Activated naive CD8-positive, alpha-beta T cell treated with anti-CD3 and anti-CD28 coated beads, Interleukin-2, amount 50 U/mL, for 24 hours (primary cell): Measurements from ENCODE around the gene THADA.

Source experiments
- ATAC-seq: fragments of 150-1000 bp; cut with Tn5 transposase; one replicate; pipeline ENCODE4 v1.10.0; 2021
- DNase-seq: peaks from one replicate; pipeline ENCODE4 v3.0.0; 2021
- H3K27ac Mint-ChIP-seq: one replicate; pipeline ENCODE4 v1.8.0; 2021; ENCODE audit warnings: mild to moderate bottlenecking, mixed read lengths
- H3K27me3 Mint-ChIP-seq: one replicate; pipeline ENCODE4 v1.8.0; 2021; ENCODE audit warnings: mixed read lengths
- H3K36me3 Mint-ChIP-seq: one replicate; pipeline ENCODE4 v1.8.0; 2021; ENCODE audit warnings: low read depth, mixed read lengths
- H3K4me1 Mint-ChIP-seq: one replicate; pipeline ENCODE4 v1.8.0; 2021; ENCODE audit warnings: mixed read lengths
- H3K4me3 Mint-ChIP-seq: one replicate; pipeline ENCODE4 v1.8.0; 2021; ENCODE audit warnings: mild to moderate bottlenecking, moderate library complexity, mixed read lengths
- H3K9me3 Mint-ChIP-seq: one replicate; pipeline ENCODE4 v1.8.0; 2021; ENCODE audit warnings: mixed read lengths

THADA gene

DNA sequence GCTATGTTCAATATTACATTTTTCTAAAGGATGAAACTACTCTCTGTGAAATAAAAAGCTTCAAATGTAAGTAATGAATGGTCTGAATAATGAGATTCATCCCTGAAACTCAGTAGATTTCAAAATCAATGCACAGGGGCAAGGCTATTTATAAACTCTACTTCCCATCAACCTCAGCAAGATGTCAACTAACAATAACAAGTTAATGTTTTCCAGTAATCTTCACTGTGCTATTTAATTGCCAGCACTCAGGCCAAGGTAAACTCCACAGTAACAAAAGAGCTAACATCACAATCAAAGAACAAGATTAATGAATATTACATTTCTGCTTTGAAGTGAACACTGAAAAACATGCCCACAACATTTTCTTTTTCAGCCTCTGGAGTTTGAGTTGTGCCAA, 225.1 kb downstream of the THADA start:
- Mint-ChIP-seq H3K9me3 (no peaks in the 10 kb centered on the region), H3K36me3 (peaks cover 3% of the 10 kb centered on the region), H3K27ac (no peak overlapping the region), H3K4me3 (no peak overlapping the region), H3K4me1 (peaks cover 6% of the 10 kb centered on the region), H3K27me3 (no peaks in the 10 kb centered on the region)
- no peak for ATAC-seq
- DNase-seq: no peak

DNA sequence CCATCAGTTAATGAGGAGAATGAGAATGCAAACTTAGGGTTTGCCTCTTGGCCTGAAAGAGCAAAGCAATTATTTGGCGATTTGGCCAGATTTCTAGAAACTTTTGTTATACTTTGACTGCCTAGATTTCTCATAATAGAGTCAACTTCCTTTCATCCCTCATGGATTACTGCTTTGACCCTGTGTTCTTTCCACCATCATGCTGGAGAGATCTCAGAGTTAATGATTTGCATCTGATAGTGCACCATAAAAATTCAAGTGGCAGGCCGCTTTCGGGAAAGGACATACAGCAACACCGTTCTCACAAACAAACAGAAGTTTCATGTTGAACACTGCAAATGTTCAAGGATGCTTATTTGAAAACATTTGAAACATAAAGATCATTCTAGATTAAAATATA, 225.7 kb downstream of the THADA start:
- no peak overlapping the region for H3K4me3 Mint-ChIP-seq
- peaks cover 6% of the 10 kb centered on the region for H3K4me1 Mint-ChIP-seq
- no peaks in the 10 kb centered on the region for H3K27me3 Mint-ChIP-seq
- H3K27ac Mint-ChIP-seq: no peak overlapping the region
- ATAC-seq: no peak
- peaks cover 5% of the 10 kb centered on the region for H3K36me3 Mint-ChIP-seq
- DNase-seq: no peak
- no peaks in the 10 kb centered on the region for H3K9me3 Mint-ChIP-seq

DNA sequence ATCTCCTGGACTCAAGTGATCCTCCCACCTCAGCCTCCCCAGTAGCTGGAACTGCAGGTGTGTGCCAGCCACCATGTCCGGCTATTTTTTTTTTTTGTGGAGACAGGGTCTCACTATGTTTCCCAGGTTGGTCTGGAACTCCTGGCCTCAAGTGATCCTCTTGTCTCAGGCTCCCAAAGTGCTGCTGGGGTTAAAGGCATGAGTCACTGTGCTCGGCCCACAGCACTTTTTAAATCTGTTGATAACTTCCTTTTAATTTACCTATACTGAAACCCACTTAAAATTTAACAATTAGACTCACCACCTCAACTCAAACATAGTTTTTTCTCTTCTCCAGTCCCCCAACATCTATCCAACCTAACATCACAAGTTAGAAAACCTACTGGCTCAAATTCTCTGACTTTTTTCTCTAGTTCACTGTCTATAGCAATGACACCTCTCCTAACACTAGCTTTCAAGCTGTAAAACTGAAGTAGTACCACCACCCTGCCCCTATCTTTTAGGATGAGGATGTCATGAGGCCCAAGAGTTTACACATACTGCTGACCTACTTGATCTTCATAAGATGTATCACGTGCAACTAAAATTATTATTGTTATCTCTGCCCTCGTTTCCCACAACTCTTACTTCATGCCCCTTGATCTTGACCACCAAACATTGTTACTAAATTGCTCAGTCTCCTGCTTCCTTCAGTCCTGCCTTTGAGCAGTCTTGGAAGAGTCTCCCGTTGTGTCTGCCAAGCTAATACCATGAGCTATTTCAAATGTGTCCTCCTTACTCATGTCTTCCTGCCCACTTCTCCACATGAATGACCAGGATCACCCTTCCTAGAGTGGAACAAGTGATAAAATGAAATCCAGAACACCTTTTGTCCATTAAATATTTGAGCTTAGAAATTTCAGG, 227.1 kb downstream of the THADA start:
- no peak overlapping the region for H3K4me3 Mint-ChIP-seq
- no peaks in the 10 kb centered on the region for H3K27me3 Mint-ChIP-seq
- DNase-seq: no peak
- H3K4me1 Mint-ChIP-seq: peaks cover 6% of the 10 kb centered on the region
- H3K36me3 Mint-ChIP-seq: peaks cover 7% of the 10 kb centered on the region
- no peak overlapping the region for H3K27ac Mint-ChIP-seq
- no peak for ATAC-seq
- no peaks in the 10 kb centered on the region for H3K9me3 Mint-ChIP-seq

DNA sequence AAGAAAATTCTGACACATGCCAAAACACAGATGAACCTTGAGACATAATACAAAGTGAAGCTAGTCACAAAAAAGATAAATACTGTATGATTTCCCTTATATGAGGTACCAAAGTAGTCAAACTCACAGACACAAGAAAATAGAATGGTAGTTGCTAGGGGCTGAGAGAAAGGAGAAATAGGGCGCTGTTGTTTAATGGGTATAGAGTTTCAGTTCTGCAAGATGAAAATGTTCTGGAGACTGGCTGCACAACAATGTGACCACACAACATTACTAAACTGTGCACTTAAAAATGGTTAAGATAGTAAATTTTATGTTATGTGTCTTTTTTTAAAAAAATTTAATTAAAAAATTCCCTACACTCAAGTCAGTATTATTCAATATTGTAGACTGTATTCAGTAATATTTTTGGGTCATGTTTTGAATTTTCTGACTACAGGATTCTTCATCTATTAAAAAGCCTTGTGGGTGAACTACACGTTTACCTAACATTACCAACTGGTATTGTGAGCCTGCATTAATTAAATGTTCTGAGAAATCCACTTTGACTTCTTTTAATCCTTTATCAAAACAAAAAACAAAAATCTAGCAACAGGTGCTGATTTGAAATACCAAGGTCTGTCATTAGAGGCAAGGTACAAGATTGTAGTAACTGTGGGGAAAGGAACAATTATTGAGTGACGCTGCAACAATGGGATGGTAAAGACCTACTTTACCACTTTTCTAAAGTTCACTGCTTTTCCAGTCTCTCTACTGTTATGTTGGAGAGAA, 228.6 kb downstream of the THADA start:
- Mint-ChIP-seq H3K9me3 (no peaks in the 10 kb centered on the region), H3K4me3 (no peak overlapping the region), H3K4me1 (peaks cover 6% of the 10 kb centered on the region), H3K36me3 (peaks cover 12% of the 10 kb centered on the region), H3K27me3 (no peaks in the 10 kb centered on the region), H3K27ac (no peak overlapping the region)
- ATAC-seq (no peak), DNase-seq (no peak)

DNA sequence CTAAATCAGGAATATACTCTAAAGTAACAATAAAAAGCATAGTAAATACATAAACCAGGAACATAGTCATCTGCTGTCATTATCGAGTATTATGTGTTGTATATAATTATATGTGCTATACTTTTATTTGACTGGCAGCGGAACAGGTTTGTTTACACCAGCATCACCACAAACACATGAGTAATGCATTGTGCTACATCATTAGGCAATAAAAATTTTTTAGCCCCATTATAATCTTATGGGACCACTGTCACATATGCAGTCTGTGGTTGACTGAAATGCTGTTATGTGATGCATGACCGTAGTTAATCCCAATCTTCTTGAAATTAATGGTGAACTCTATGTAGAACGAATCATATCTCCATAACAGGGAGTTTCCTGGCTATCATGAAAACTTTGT, 232.7 kb downstream of the THADA start:
- no peak for ATAC-seq
- Mint-ChIP-seq H3K27ac (no peak overlapping the region), H3K27me3 (no peaks in the 10 kb centered on the region), H3K9me3 (no peaks in the 10 kb centered on the region), H3K36me3 (peaks cover 10% of the 10 kb centered on the region), H3K4me3 (no peak overlapping the region), H3K4me1 (peaks cover 2% of the 10 kb centered on the region)
- DNase-seq: no peak

DNA sequence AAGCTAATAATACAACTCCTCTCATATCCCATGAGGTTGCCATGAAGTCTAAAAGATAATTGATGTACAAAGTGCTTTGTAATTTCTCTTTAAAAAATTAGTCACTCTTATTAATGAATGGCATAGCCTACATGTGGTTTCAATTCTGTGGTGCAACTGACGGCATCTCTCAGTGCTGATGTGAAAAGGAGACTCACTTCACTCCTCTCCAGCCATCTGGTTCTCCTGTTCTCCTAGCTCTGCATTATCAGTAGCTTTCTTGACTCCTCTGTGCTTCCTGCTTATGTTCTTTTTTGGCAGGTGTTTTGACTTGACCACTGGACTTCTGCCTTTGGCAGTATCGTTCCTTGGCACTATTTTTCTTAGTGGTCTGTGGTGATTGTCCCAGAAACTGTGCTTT, 234.6 kb downstream of the THADA start:
- DNase-seq (no peak), ATAC-seq (no peak)
- Mint-ChIP-seq H3K27me3 (no peaks in the 10 kb centered on the region), H3K27ac (no peak overlapping the region), H3K4me3 (no peak overlapping the region), H3K36me3 (peaks cover 10% of the 10 kb centered on the region), H3K9me3 (no peaks in the 10 kb centered on the region), H3K4me1 (peaks cover under 1% of the 10 kb centered on the region)

DNA sequence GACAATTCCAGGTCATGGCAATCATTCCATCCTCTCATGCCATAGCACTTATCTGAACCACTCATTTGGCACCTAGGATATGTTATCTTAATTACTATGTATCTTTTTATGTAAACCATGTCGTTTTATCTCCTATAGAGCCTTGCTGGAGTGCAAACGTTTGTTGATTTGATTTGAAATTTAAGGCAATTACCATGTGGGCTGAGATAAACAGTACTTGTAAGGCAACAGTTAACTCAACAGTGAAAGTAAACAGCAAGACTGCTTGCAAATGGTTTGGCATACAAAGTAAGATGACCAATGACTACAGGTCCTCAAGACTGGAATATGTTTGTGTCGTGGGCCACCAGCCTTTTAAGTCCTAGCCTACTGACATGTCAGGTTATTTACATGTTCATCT, 235.7 kb downstream of the THADA start:
- H3K9me3 Mint-ChIP-seq: no peaks in the 10 kb centered on the region
- no peaks in the 10 kb centered on the region for H3K4me1 Mint-ChIP-seq
- H3K4me3 Mint-ChIP-seq: no peak overlapping the region
- DNase-seq (no peak), ATAC-seq (no peak)
- H3K27me3 Mint-ChIP-seq: no peaks in the 10 kb centered on the region
- no peak overlapping the region for H3K27ac Mint-ChIP-seq
- peaks cover 11% of the 10 kb centered on the region for H3K36me3 Mint-ChIP-seq

DNA sequence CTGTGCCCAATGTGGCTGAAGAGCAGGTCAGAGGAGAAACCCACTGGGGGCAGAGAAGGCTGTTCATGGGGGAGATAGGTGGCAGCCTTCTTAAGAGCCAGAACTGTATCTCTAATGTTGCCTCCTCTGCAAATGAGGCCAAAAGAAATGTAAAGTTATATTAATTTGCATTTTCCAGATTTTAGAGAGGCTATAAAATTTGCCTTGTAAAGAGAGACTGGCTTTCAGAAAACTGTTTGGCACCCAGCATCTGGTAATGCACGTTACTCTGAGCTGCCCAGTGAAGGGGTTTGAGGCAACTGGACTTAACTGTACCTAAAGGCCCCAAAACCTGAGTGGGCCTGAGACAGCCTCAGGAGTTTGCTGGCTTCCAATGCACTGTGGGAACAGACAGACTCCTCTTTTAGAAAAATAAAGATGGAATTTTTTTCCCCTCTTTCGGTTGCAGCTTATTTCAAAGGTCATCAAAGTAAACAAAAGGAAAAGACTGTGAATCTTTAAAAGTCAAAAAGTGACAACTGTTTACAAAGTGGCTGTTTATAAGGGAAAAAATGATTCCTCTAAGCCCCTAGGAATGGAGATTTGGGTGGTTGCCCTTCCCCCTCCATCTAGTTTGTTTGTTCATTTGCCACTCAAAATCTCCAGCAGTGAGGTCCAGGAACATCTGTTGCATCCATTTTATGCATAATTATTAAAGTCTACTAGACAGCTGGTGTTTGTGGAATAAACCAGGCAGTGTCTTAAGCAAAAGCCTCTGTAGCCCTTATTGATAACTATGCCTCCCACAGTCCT, 237.2 kb downstream of the THADA start:
- ATAC-seq: no peak
- Mint-ChIP-seq H3K4me1 (no peaks in the 10 kb centered on the region), H3K36me3 (peaks cover 7% of the 10 kb centered on the region), H3K27me3 (no peaks in the 10 kb centered on the region), H3K9me3 (no peaks in the 10 kb centered on the region), H3K4me3 (no peak overlapping the region), H3K27ac (no peak overlapping the region)
- DNase-seq: no peak

DNA sequence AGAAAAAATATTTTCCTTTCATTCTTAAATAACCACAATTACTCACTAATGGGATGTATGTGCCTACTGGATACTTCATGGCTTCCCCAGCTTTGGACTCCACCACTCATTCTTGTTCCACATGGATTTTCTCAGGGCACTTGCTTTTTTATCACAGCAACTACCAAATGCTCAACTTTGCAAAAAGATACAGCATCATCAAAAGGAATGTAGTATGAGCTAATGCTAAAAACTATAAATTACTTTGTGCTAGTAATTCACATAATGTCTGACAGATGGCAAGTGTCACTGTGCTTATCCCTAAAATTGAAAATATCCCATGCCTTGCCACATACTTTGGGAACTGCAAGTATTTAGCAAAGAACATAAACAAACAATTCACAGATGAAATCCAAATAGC, 239.1 kb downstream of the THADA start:
- no peak for DNase-seq
- Mint-ChIP-seq H3K27me3 (no peaks in the 10 kb centered on the region), H3K9me3 (no peaks in the 10 kb centered on the region), H3K27ac (no peak overlapping the region), H3K36me3 (peaks cover 3% of the 10 kb centered on the region), H3K4me1 (no peaks in the 10 kb centered on the region), H3K4me3 (no peak overlapping the region)
- ATAC-seq: no peak

DNA sequence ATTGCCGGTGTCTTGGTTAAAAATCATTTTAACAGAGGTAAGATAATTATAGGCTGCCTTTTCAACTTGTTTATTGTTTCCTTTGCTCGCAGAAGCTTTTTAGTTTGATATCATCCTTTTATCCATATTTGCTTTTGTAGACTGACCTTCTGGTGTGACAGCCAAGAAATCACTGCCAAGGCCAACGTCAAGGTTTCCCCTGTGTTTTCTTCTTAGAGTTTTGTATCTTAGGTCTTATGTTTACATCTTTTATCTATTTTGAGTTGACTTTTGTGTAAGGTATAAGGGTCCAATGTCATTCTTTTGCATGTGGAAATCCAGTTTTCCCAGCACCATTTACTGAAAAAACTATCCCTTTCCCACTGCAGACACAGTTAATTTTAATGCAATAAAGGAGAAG, 240.4 kb downstream of the THADA start:
- no peaks in the 10 kb centered on the region for H3K27me3 Mint-ChIP-seq
- no peaks in the 10 kb centered on the region for H3K4me1 Mint-ChIP-seq
- ATAC-seq: no peak
- H3K27ac Mint-ChIP-seq: no peak overlapping the region
- H3K36me3 Mint-ChIP-seq: peaks cover 3% of the 10 kb centered on the region
- no peak overlapping the region for H3K4me3 Mint-ChIP-seq
- no peaks in the 10 kb centered on the region for H3K9me3 Mint-ChIP-seq
- DNase-seq: no peak

DNA sequence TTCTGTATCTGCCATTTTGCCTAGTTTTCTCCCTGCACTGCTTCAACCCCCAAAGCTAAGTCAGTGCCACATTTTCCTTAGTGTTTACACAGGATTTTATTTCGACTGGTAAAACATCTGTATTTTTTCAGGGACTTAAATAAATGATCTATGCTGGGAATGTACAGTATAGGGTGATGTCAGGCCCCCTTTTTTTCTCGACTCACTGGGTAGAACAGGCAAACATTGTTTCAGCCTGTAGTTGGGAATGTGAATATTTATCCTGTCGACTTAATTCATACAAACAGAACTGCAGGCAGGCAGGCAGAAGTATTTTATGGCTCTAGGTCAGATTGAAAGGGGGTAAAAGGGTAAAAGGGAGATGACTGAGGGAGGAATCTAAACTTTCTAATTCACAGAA, 245.9 kb downstream of the THADA start:
- Mint-ChIP-seq H3K4me3 (no peak overlapping the region), H3K4me1 (no peaks in the 10 kb centered on the region), H3K36me3 (peaks cover 2% of the 10 kb centered on the region), H3K27ac (no peak overlapping the region), H3K27me3 (no peaks in the 10 kb centered on the region), H3K9me3 (no peaks in the 10 kb centered on the region)
- ATAC-seq (no peak), DNase-seq (no peak)

DNA sequence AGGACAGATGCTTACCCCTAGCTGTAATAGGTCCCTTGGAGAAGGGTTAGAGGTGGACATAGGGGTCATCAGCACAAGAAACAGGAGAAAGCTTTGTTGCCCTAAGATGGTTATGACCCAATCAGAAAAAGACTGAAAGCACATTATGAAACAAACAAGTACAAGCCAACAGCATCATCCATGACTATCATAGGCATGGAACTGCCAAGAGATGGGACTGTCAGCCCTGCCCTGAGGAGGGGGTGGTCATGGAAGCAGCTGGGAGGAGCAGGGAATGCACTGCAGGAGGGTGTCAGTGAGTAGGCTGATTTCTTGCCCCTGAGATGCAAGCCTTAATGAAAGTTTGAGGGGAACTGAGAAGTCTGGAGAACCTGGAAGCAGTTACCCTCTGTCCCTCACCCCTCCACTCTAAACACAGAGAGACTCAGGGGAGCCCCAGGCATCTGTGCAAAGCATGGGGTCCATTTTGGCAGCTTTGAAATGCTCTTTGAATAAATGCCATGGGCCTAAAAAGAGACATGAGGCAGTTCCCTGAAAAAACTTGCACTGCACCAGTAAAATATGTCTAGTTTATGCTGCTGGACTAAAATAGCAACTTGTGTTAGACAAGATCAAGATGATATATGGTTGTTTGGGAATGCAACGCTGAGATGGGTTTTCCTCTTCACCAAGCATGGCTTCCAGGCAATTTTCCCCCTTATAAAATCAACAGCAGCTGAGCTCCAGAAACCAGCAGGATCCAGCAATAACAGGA, 246.8 kb downstream of the THADA start:
- ATAC-seq (no peak), DNase-seq (no peak)
- Mint-ChIP-seq H3K9me3 (no peaks in the 10 kb centered on the region), H3K36me3 (peaks cover 2% of the 10 kb centered on the region), H3K4me3 (no peak overlapping the region), H3K27me3 (no peaks in the 10 kb centered on the region), H3K4me1 (no peaks in the 10 kb centered on the region), H3K27ac (no peak overlapping the region)

DNA sequence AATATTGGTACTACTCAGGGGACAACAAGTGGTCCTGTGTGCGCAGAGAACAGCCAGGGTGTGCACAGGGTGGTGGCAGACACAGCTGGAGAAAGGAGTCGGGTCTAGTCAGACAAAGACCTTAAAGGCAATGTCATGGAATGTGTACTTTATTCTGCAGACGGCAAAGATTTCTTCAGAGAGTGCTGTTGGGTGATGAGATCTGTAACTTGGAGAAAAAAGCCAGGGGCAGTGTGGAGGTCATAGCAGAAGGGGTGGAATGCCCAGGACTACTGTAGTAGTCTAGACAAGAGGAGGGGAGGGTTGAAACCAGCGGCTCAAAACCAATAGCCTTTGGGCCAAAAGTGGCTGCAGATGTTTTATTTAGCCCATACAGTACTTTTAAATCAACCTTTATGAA, 248.1 kb downstream of the THADA start:
- Mint-ChIP-seq H3K9me3 (no peaks in the 10 kb centered on the region), H3K27ac (no peak overlapping the region), H3K4me3 (no peak overlapping the region), H3K27me3 (no peaks in the 10 kb centered on the region), H3K4me1 (no peaks in the 10 kb centered on the region), H3K36me3 (peaks cover 4% of the 10 kb centered on the region)
- no peak for DNase-seq
- ATAC-seq: no peak
